Osteoblast (primary cell): ENCODE measurements around the gene CYP4V2. TPM values are rescaled to one million over a fixed set of nuclear protein-coding genes. Genes with fewer than 3 reads are reported as not detected.

Experiments
- DNase-seq: peaks from one replicate; pipeline ENCODE4 v3.0.0; 2011; ENCODE audit warnings: low spot score, mixed read lengths; ENCODE audit not compliant: insufficient read length; ENCODE audit errors: missing footprints
- H2AFZ ChIP-seq: 2 replicates; pipeline ENCODE4 v1.6.0; 2011; ENCODE audit warnings: mild to moderate bottlenecking, low read length
- H3K27ac ChIP-seq: 2 replicates; pipeline ENCODE4 v1.5.1; 2011; ENCODE audit warnings: mild to moderate bottlenecking, low read depth, low read length, moderate library complexity
- H3K27me3 ChIP-seq: 2 replicates; pipeline ENCODE4 v1.6.0; 2012; ENCODE audit warnings: mild to moderate bottlenecking, control low read depth, inconsistent platforms, low read length, moderate library complexity; ENCODE audit not compliant: insufficient read depth
- H3K36me3 ChIP-seq: 2 replicates; pipeline ENCODE4 v1.5.1; 2011; ENCODE audit warnings: mild to moderate bottlenecking, low read length, control low read depth, moderate library complexity; ENCODE audit not compliant: insufficient read depth
- H3K4me1 ChIP-seq: 2 replicates; pipeline ENCODE4 v1.5.1; 2011; ENCODE audit warnings: mild to moderate bottlenecking, low read length, control low read depth, moderate library complexity; ENCODE audit not compliant: insufficient read depth
- H3K4me2 ChIP-seq: 2 replicates; pipeline ENCODE4 v1.6.0; 2011; ENCODE audit warnings: mild to moderate bottlenecking, low read length; ENCODE audit not compliant: insufficient read depth
- H3K4me3 ChIP-seq: fragments of 200-600 bp; sonication (generic); 3 replicates; pipeline ENCODE4 v1.5.1; 2012; ENCODE audit warnings: mild to moderate bottlenecking, low read length, inconsistent platforms; ENCODE audit not compliant: insufficient read depth
- H3K79me2 ChIP-seq: 2 replicates; pipeline ENCODE4 v1.6.0; 2012; ENCODE audit warnings: mild to moderate bottlenecking, low read length, control low read depth, inconsistent platforms; ENCODE audit not compliant: insufficient read depth
- H3K9me3 ChIP-seq: 2 replicates; pipeline ENCODE4 v1.5.1; 2011; ENCODE audit warnings: low read depth, low read length, control low read depth
- H4K20me1 ChIP-seq: 2 replicates; pipeline ENCODE4 v1.6.0; 2012; ENCODE audit warnings: mild to moderate bottlenecking, low read length, control low read depth; ENCODE audit not compliant: insufficient read depth
- total RNA-seq: library from RNA; depleted of rRNA; stranded (reverse); fragments of >200 nt; gene quantifications from 2 replicates; pipeline ENCODE4 v1.2.3, GENCODE V29; 2012
- TF ChIP-seq, protein P1 (sequence below): IDR thresholded peaks from 2 replicates; pipeline ENCODE4 v1.5.1; 2011; ENCODE audit warnings: mild to moderate bottlenecking, low read depth, low read length, moderate library complexity; ENCODE audit errors: extremely low read depth

Gene CYP4V2
- total RNA-seq, 1 donor, result 29.0 TPM

- peaks cover 2% of the 10 kb centered on the region for H3K4me1 ChIP-seq
- peak overlapping the region; percentile 64 for H3K4me3 ChIP-seq
- H3K9me3 ChIP-seq, result no peaks in the 10 kb centered on the region
- H3K27me3 ChIP-seq, result no peaks in the 10 kb centered on the region
- TF ChIP-seq, protein P1, sequence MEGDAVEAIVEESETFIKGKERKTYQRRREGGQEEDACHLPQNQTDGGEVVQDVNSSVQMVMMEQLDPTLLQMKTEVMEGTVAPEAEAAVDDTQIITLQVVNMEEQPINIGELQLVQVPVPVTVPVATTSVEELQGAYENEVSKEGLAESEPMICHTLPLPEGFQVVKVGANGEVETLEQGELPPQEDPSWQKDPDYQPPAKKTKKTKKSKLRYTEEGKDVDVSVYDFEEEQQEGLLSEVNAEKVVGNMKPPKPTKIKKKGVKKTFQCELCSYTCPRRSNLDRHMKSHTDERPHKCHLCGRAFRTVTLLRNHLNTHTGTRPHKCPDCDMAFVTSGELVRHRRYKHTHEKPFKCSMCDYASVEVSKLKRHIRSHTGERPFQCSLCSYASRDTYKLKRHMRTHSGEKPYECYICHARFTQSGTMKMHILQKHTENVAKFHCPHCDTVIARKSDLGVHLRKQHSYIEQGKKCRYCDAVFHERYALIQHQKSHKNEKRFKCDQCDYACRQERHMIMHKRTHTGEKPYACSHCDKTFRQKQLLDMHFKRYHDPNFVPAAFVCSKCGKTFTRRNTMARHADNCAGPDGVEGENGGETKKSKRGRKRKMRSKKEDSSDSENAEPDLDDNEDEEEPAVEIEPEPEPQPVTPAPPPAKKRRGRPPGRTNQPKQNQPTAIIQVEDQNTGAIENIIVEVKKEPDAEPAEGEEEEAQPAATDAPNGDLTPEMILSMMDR, result no peak
- H4K20me1 ChIP-seq, result no peaks in the 10 kb centered on the region
- H3K36me3 ChIP-seq, result no peaks in the 10 kb centered on the region
- peak; percentile 9 for DNase-seq
- no peak overlapping the region for H3K27ac ChIP-seq
- H2AFZ ChIP-seq, result peak overlapping the region; percentile 81
- peak overlapping the region; percentile 82 for H3K4me2 ChIP-seq
- no peaks in the 10 kb centered on the region for H3K79me2 ChIP-seq
Measured at GRCh38 chr4:186227744-186228513, 36.6 kb downstream of the CYP4V2 start.

DNA sequence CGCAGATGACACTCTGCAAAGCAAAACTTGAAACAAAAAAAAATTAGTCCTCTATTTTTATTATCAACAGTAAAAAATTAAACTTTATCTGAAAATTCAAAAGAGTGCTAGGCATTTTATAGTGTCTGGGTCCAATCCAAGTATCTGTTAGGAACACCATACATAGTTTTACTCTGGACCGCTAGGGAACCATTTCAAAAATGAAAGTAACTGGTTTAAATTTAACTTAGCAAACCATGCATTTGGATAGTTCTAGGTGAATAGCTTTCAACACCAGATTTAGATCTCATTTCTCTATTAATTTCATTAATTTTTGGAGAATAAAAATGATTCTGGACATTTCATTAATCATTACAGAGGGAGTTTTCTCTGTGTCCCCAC lies 37.1 kb downstream of the CYP4V2 start:
- TF ChIP-seq, protein P1, result no peak
- Histone ChIP-seq H4K20me1 (no peaks in the 10 kb centered on the region), H3K36me3 (no peaks in the 10 kb centered on the region), H3K4me2 (peak overlapping the region; percentile 82), H2AFZ (peak overlapping the region; percentile 81), H3K9me3 (no peaks in the 10 kb centered on the region), H3K4me3 (peak overlapping the region; percentile 64), H3K27ac (no peak overlapping the region), H3K79me2 (no peaks in the 10 kb centered on the region), H3K4me1 (peaks cover 2% of the 10 kb centered on the region), H3K27me3 (no peaks in the 10 kb centered on the region)
- no peak for DNase-seq

GRCh38 chr4:186234367-186234766 lies 43.0 kb downstream of the CYP4V2 start:
- Histone ChIP-seq H3K27ac (no peak overlapping the region), H3K4me3 (no peak overlapping the region), H3K4me2 (no peak overlapping the region), H4K20me1 (no peaks in the 10 kb centered on the region), H3K4me1 (no peaks in the 10 kb centered on the region), H3K9me3 (no peaks in the 10 kb centered on the region), H3K79me2 (no peaks in the 10 kb centered on the region), H3K36me3 (no peaks in the 10 kb centered on the region), H2AFZ (no peak overlapping the region), H3K27me3 (no peaks in the 10 kb centered on the region)
- no peak for DNase-seq
- TF ChIP-seq, protein P1, result no peak

- Histone ChIP-seq H2AFZ (no peak overlapping the region), H3K36me3 (no peaks in the 10 kb centered on the region), H3K4me2 (no peak overlapping the region), H3K79me2 (no peaks in the 10 kb centered on the region), H3K9me3 (no peaks in the 10 kb centered on the region), H3K27me3 (no peaks in the 10 kb centered on the region), H4K20me1 (no peaks in the 10 kb centered on the region), H3K27ac (no peak overlapping the region), H3K4me1 (no peaks in the 10 kb centered on the region), H3K4me3 (no peak overlapping the region)
- TF ChIP-seq, protein P1, result no peak
- no peak for DNase-seq
Measured at GRCh38 chr4:186236126-186236525, 44.8 kb downstream of the CYP4V2 start.
